Measurements from ENCODE around the gene EEF2K. TPM values are rescaled to one million over a fixed set of nuclear protein-coding genes. Genes with fewer than 3 reads are reported as not detected.

EEF2K gene
- total and polyA plus RNA-seq, 2 of the 13 experiments (the other 11 are each of a cell fraction or from before 2014, with no cell fraction given), result 22.0 to 23.8 TPM

GRCh38 chr16:22205577-22206012 lies 483 bp upstream of the EEF2K start (continued):
- TF ChIP-seq E2F1 (CRISPR knock-in tag; IDR thresholded peaks at IDR 0.05) (0 out of 2 replicates have a peak, but pooled peaks have one; percentile 8), CENPBD1 (CRISPR knock-in tag; IDR thresholded peaks at IDR 0.05; ENCODE audit: borderline replicate concordance, low read depth) (0 out of 2 replicates have a peak, but pooled peaks have one; percentile 15), MYPOP (CRISPR knock-in tag; IDR thresholded peaks at IDR 0.05) (no peak), ZNF543 (CRISPR knock-in tag; IDR thresholded peaks at IDR 0.05) (no peak; the same call in 1 of the 2 replicates), RXRB (CRISPR knock-in tag; IDR thresholded peaks at IDR 0.05; ENCODE audit: borderline replicate concordance) (no peak), ZNF615 (CRISPR knock-in tag; IDR thresholded peaks at IDR 0.05; ENCODE audit: borderline replicate concordance) (peak; percentile 17; the same call in 1 of the 2 replicates), POLR2A (IDR thresholded peaks at IDR 0.05; ENCODE audit: insufficient read depth in 1 of 2, low read depth in 2 of 2, low read length in 2 of 2) (peak in 1 of 2 experiments; percentile 41; a peak in 1 of 4 replicates), PCBP2 (optimal IDR thresholded peaks at IDR 0.05; ENCODE audit: low read depth, low read length, poor library complexity, severe bottlenecking) (no peak), SP140L (CRISPR knock-in tag; IDR thresholded peaks at IDR 0.05; ENCODE audit: borderline replicate concordance) (0 out of 2 replicates have a peak, but pooled peaks have one; percentile 26), ATRX (CRISPR knock-in tag; IDR thresholded peaks at IDR 0.05; ENCODE audit: borderline replicate concordance) (no peak), ZKSCAN5 (CRISPR knock-in tag; IDR thresholded peaks at IDR 0.05) (no peak), NFYC (CRISPR knock-in tag; IDR thresholded peaks at IDR 0.05) (no peak), HNF1A (IDR thresholded peaks at IDR 0.05; ENCODE audit: low read depth) (0 out of 2 replicates have a peak, but pooled peaks have one; percentile 6), HNF1A (CRISPR knock-in tag; IDR thresholded peaks at IDR 0.05; ENCODE audit: borderline replicate concordance) (no peak)

Data from HepG2 (cell line).